SK-N-SH treated with all-trans-retinoic acid at 6 μM for 48 hours (cell line): ENCODE measurements around the gene MROH7.

ENCODE experiments used
- PATZ1 ChIP-seq: fragments of 250-450 bp; sonication (Bioruptor Pico); IDR thresholded peaks from 2 replicates; pipeline ENCODE4 v1.8.0; 2020; ENCODE audit warnings: mild to moderate bottlenecking, moderate library complexity, borderline replicate concordance
- RARB ChIP-seq: fragments of 250-450 bp; sonication (Bioruptor Pico); IDR thresholded peaks from 2 replicates; pipeline ENCODE4 v1.8.0; 2021; ENCODE audit warnings: mild to moderate bottlenecking, moderate library complexity

- TF ChIP-seq RARB (no peak), PATZ1 (CRISPR knock-in tag) (no peak)
These were observed 54.2 kb downstream of the MROH7 start for GRCh38 chr1:54695764-54696163.
